ENCODE measurements around the gene NOMO2. TPM values are rescaled to one million over a fixed set of nuclear protein-coding genes. Genes with fewer than 3 reads are reported as not detected.

Gene NOMO2
- total RNA-seq (2022; extraction: Qiagen RNA extraction): 104 to 107 TPM (median 105 TPM) in 5 replicates

GRCh38 chr16:18561727-18562314 is at the start of gene NOMO2:
Gene NOMO2, minus strand, starts transcription at chr16:18562097. Its CDS starts 57 bp downstream, at chr16:18562040.

Other genes with a start within 250 kb of the NOMO2 start
- 0.95 to 1.8 TPM (median 1.5 TPM) in 5 replicates for gene NPIPA8, start 225.4 kb downstream of the NOMO2 start, total RNA-seq (2022; extraction: Qiagen RNA extraction)
- 2,160 to 2,532 TPM (median 2,366 TPM) in 5 replicates for gene RPS15A, start 228.2 kb upstream of the NOMO2 start, total RNA-seq (2022; extraction: Qiagen RNA extraction)
- 280 to 445 TPM (median 300 TPM) in 5 replicates for gene ARL6IP1, start 239.5 kb upstream of the NOMO2 start, total RNA-seq (2022; extraction: Qiagen RNA extraction)

All from A549 treated with CORT108297 at 1 μM for 4 hours (cell line).